Activated naive CD8-positive, alpha-beta T cell (primary cell): ENCODE results near the gene ELFN2.
"Not testable (repeated sequence)": the region's sequence is repeated elsewhere in the genome, so short reads cannot be mapped to it uniquely, and the experiment has no call there.

ENCODE experiments used
- H3K27ac Mint-ChIP-seq: one replicate; pipeline ENCODE4 v1.8.0; 2021; ENCODE audit warnings: mixed read lengths
- H3K27me3 Mint-ChIP-seq: one replicate; pipeline ENCODE4 v1.8.0; 2021; ENCODE audit warnings: mixed read lengths
- H3K36me3 Mint-ChIP-seq: one replicate; pipeline ENCODE4 v1.8.0; 2021; ENCODE audit warnings: mixed read lengths
- H3K4me1 Mint-ChIP-seq: one replicate; pipeline ENCODE4 v1.8.0; 2021; ENCODE audit warnings: low read depth, mixed read lengths
- H3K4me3 Mint-ChIP-seq: one replicate; pipeline ENCODE4 v1.8.0; 2021; ENCODE audit warnings: mild to moderate bottlenecking, mixed read lengths
- H3K9me3 Mint-ChIP-seq: one replicate; pipeline ENCODE4 v1.8.0; 2021; ENCODE audit warnings: low read depth, mixed read lengths

The ELFN2 gene

GRCh38 chr22:37427135-37427710 lies at the start of gene ELFN2:
TSS of gene ELFN2 (minus strand) at chr22:37427479. CDS start at chr22:37375534, 51,945 bp downstream.
- Mint-ChIP-seq H3K36me3 (no peaks in the 10 kb centered on the region), H3K4me1 (peaks cover 21% of the 10 kb centered on the region), H3K4me3 (peak within 1 kb of the TSS; percentile 72), H3K27me3 (peaks cover 24% of the 10 kb centered on the region), H3K27ac (no peak within 1 kb of the TSS), H3K9me3 (no peaks in the 10 kb centered on the region)

GRCh38 chr22:37476389-37477329 lies 49.4 kb upstream of the ELFN2 start:
- peak overlapping the region; percentile 50 for H3K27ac Mint-ChIP-seq
- H3K27me3 Mint-ChIP-seq = no peaks in the 10 kb centered on the region
- H3K36me3 Mint-ChIP-seq = no peaks in the 10 kb centered on the region

GRCh38 chr22:37474447-37475090 lies 47.3 kb upstream of the ELFN2 start:
- peak overlapping the region; percentile 16 for H3K27ac Mint-ChIP-seq
- no peaks in the 10 kb centered on the region for H3K27me3 Mint-ChIP-seq
- H3K4me3 Mint-ChIP-seq = no peak overlapping the region
- H3K4me1 Mint-ChIP-seq = peaks cover 2% of the 10 kb centered on the region
- H3K36me3 Mint-ChIP-seq = peaks cover 7% of the 10 kb centered on the region
- H3K9me3 Mint-ChIP-seq = no peaks in the 10 kb centered on the region

More at GRCh38 chr22:37476389-37477329, 49.4 kb upstream of the ELFN2 start:
- Mint-ChIP-seq H3K9me3 (no peaks in the 10 kb centered on the region), H3K4me3 (no peak overlapping the region), H3K4me1 (peaks cover 8% of the 10 kb centered on the region)

GRCh38 chr22:37473437-37473946 lies 46.2 kb upstream of the ELFN2 start:
- H3K27me3 Mint-ChIP-seq = no peaks in the 10 kb centered on the region
- H3K27ac Mint-ChIP-seq = no peak overlapping the region
- H3K36me3 Mint-ChIP-seq = peaks cover 9% of the 10 kb centered on the region
- no peaks in the 10 kb centered on the region for H3K9me3 Mint-ChIP-seq
- H3K4me1 Mint-ChIP-seq = peaks cover 4% of the 10 kb centered on the region
- no peak overlapping the region for H3K4me3 Mint-ChIP-seq

GRCh38 chr22:37472418-37473006 lies 45.2 kb upstream of the ELFN2 start:
- no peaks in the 10 kb centered on the region for H3K27me3 Mint-ChIP-seq
- H3K27ac Mint-ChIP-seq = no peak overlapping the region
- H3K4me3 Mint-ChIP-seq = no peak overlapping the region
- H3K4me1 Mint-ChIP-seq = peaks cover 6% of the 10 kb centered on the region
- H3K36me3 Mint-ChIP-seq = peaks cover 9% of the 10 kb centered on the region
- H3K9me3 Mint-ChIP-seq = no peaks in the 10 kb centered on the region

- Mint-ChIP-seq H3K36me3 (peaks cover 9% of the 10 kb centered on the region), H3K27ac (no peak overlapping the region), H3K27me3 (no peaks in the 10 kb centered on the region), H3K4me3 (no peak overlapping the region), H3K4me1 (peaks cover 6% of the 10 kb centered on the region), H3K9me3 (no peaks in the 10 kb centered on the region)
Measured at GRCh38 chr22:37471727-37472417, 44.6 kb upstream of the ELFN2 start.

GRCh38 chr22:37470087-37470445 lies 42.8 kb upstream of the ELFN2 start:
- peaks cover 9% of the 10 kb centered on the region for H3K36me3 Mint-ChIP-seq
- H3K9me3 Mint-ChIP-seq = no peaks in the 10 kb centered on the region
- H3K27ac Mint-ChIP-seq = no peak overlapping the region
- no peak overlapping the region for H3K4me3 Mint-ChIP-seq
- peaks cover 8% of the 10 kb centered on the region for H3K4me1 Mint-ChIP-seq
- H3K27me3 Mint-ChIP-seq = no peaks in the 10 kb centered on the region

GRCh38 chr22:37469416-37470086 lies 42.3 kb upstream of the ELFN2 start:
- Mint-ChIP-seq H3K4me3 (no peak overlapping the region), H3K27ac (no peak overlapping the region), H3K27me3 (no peaks in the 10 kb centered on the region), H3K9me3 (no peaks in the 10 kb centered on the region), H3K36me3 (peaks cover 9% of the 10 kb centered on the region), H3K4me1 (peaks cover 8% of the 10 kb centered on the region)

- H3K27me3 Mint-ChIP-seq, H3K4me1 Mint-ChIP-seq, H3K27ac Mint-ChIP-seq, H3K9me3 Mint-ChIP-seq, H3K36me3 Mint-ChIP-seq, H3K4me3 Mint-ChIP-seq: not testable (repeated sequence)
Measured at GRCh38 chr22:37468201-37468695, 41.0 kb upstream of the ELFN2 start.

- Mint-ChIP-seq H3K4me1 (peaks cover 8% of the 10 kb centered on the region), H3K4me3 (no peak overlapping the region), H3K27ac (no peak overlapping the region), H3K9me3 (no peaks in the 10 kb centered on the region), H3K36me3 (peaks cover 9% of the 10 kb centered on the region), H3K27me3 (no peaks in the 10 kb centered on the region)
Measured at GRCh38 chr22:37467391-37467955, 40.2 kb upstream of the ELFN2 start.

- H3K36me3 Mint-ChIP-seq = peaks cover 8% of the 10 kb centered on the region
Measured at GRCh38 chr22:37464181-37464580, 36.9 kb upstream of the ELFN2 start.

GRCh38 chr22:37462983-37463382 lies 35.7 kb upstream of the ELFN2 start:
- H3K36me3 Mint-ChIP-seq = peaks cover 10% of the 10 kb centered on the region
- no peak overlapping the region for H3K27ac Mint-ChIP-seq
- H3K9me3 Mint-ChIP-seq = no peaks in the 10 kb centered on the region
- no peaks in the 10 kb centered on the region for H3K27me3 Mint-ChIP-seq
- H3K4me1 Mint-ChIP-seq = peaks cover 4% of the 10 kb centered on the region
- H3K4me3 Mint-ChIP-seq = no peak overlapping the region

More at GRCh38 chr22:37464181-37464580, 36.9 kb upstream of the ELFN2 start:
- Mint-ChIP-seq H3K27me3 (no peaks in the 10 kb centered on the region), H3K27ac (no peak overlapping the region), H3K4me1 (peaks cover 9% of the 10 kb centered on the region), H3K9me3 (no peaks in the 10 kb centered on the region), H3K4me3 (no peak overlapping the region)

GRCh38 chr22:37462436-37462835 lies 35.2 kb upstream of the ELFN2 start:
- H3K4me3 Mint-ChIP-seq = no peak overlapping the region
- H3K9me3 Mint-ChIP-seq = no peaks in the 10 kb centered on the region
- peaks cover 11% of the 10 kb centered on the region for H3K36me3 Mint-ChIP-seq
- H3K4me1 Mint-ChIP-seq = peaks cover 6% of the 10 kb centered on the region
- H3K27ac Mint-ChIP-seq = no peak overlapping the region
- H3K27me3 Mint-ChIP-seq = no peaks in the 10 kb centered on the region
